PFSK-1 (cell line): ENCODE measurements around the gene RPS6KA2.

Source experiments
- FOXP2 ChIP-seq: optimal IDR thresholded peaks from 2 replicates; pipeline ENCODE3; 2011; ENCODE audit warnings: borderline replicate concordance, control low read depth, inconsistent platforms; ENCODE audit not compliant: insufficient read depth; ENCODE audit errors: extremely low read length, extremely low read depth
- POLR2AphosphoS5 ChIP-seq: IDR thresholded peaks from 2 replicates; pipeline ENCODE4 v1.6.1; 2012; ENCODE audit warnings: low read depth, mild to moderate bottlenecking, control low read depth, low read length, moderate library complexity
- SIN3A ChIP-seq: IDR thresholded peaks from 2 replicates; pipeline ENCODE4 v1.6.1; 2012; ENCODE audit warnings: mild to moderate bottlenecking, low read length, moderate library complexity, borderline replicate concordance; ENCODE audit not compliant: insufficient read depth
- TAF1 ChIP-seq: IDR thresholded peaks from 2 replicates; pipeline ENCODE4 v1.6.1; 2012; ENCODE audit warnings: low read length, control low read depth, borderline replicate concordance; ENCODE audit not compliant: insufficient read depth
- TF ChIP-seq, protein P1 (sequence below), 2 experiments: IDR thresholded peaks; 2 replicates each; pipeline versions ENCODE4 v1.6.1 to v1.8.0; 2011 to 2012; ENCODE audit warnings: low read depth in 2 of 2, low read length in 2 of 2, control low read depth in 1 of 2, inconsistent platforms in 1 of 2, mild to moderate bottlenecking in 1 of 2, moderate library complexity in 1 of 2; ENCODE audit not compliant: insufficient read depth in 1 of 2

Gene RPS6KA2

DNA sequence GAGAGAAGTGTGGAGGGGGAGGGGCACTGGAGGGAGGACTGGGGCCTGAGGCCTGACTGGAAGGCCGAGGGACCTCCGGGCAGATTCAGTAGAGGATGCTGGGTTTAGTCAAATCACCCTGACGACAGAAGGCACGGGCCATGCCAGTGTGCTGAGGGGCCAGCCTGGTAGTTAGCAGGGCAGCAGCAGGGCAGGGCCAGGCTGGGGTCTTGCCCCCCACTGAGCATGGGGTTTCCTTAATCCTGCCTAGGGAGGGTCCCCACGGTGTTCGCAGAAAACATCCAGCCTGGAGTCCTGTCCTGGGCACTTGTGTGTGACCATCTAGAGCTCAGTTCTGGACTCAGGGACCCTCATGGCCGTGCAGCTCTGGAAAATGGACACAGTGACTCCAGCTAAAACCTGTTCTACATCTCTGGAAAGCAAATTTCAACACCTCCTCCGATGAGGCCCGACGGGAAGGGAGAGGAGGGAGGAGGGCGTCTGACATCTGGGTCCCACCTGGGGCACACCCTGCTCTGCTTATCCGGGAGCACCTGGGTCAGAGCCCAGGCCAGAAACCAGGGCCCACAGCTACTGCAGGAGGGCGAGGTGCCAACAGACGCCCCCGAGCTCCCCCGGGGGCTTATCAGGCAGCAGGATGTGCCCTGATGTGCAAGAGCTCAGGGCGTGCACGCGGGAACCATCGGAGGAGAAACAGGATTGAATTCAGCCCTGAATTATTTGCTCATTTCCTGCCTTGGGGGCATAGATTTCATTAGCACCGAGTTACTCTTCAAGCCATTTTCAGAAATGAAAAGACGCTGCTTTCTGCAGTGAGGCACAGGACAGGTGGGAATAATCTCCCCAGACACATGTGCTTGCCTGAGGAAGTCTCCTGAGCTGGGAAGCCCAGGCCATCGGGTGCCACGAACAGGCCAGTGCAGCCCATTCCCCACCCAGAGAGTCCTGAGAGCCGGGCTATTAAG is 166.3 kb downstream of the RPS6KA2 start:
- TF ChIP-seq SIN3A: no peak
- TF ChIP-seq, protein P1, sequence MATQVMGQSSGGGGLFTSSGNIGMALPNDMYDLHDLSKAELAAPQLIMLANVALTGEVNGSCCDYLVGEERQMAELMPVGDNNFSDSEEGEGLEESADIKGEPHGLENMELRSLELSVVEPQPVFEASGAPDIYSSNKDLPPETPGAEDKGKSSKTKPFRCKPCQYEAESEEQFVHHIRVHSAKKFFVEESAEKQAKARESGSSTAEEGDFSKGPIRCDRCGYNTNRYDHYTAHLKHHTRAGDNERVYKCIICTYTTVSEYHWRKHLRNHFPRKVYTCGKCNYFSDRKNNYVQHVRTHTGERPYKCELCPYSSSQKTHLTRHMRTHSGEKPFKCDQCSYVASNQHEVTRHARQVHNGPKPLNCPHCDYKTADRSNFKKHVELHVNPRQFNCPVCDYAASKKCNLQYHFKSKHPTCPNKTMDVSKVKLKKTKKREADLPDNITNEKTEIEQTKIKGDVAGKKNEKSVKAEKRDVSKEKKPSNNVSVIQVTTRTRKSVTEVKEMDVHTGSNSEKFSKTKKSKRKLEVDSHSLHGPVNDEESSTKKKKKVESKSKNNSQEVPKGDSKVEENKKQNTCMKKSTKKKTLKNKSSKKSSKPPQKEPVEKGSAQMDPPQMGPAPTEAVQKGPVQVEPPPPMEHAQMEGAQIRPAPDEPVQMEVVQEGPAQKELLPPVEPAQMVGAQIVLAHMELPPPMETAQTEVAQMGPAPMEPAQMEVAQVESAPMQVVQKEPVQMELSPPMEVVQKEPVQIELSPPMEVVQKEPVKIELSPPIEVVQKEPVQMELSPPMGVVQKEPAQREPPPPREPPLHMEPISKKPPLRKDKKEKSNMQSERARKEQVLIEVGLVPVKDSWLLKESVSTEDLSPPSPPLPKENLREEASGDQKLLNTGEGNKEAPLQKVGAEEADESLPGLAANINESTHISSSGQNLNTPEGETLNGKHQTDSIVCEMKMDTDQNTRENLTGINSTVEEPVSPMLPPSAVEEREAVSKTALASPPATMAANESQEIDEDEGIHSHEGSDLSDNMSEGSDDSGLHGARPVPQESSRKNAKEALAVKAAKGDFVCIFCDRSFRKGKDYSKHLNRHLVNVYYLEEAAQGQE (IDR thresholded peaks at IDR 0.05; ENCODE audit: insufficient read depth in 1 of 2, low read depth in 2 of 2, low read length in 2 of 2): no peak
- 0 out of 2 replicates have a peak, but pooled peaks have one; percentile 19 for TF ChIP-seq TAF1
- peak; percentile 68 for TF ChIP-seq POLR2AphosphoS5
- no peak for TF ChIP-seq FOXP2

DNA sequence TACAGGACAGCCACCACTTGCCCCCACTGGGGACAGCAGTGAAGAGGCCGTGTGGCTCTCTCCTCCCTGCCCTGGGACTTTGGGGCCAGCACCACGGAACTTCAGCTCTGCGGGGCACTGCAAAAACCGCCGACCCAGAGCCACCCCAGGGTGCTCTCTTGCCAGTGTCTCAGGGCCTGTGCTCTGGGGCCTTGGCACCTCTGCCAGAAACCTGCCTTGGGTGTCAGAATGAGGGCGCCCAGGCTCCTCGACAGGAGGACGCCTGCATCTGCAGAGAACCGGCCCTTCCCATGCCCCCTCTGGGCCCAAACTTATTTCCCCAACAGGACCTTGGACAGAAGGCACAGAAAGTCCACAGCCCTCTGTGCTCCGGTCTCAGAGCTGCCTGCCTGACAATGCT is 167.1 kb downstream of the RPS6KA2 start:
- no peak for TF ChIP-seq POLR2AphosphoS5
- no peak for TF ChIP-seq SIN3A
- no peak for TF ChIP-seq FOXP2
- no peak for TF ChIP-seq TAF1
- TF ChIP-seq, protein P1 (IDR thresholded peaks at IDR 0.05; ENCODE audit: insufficient read depth in 1 of 2, low read depth in 2 of 2, low read length in 2 of 2): no peak

DNA sequence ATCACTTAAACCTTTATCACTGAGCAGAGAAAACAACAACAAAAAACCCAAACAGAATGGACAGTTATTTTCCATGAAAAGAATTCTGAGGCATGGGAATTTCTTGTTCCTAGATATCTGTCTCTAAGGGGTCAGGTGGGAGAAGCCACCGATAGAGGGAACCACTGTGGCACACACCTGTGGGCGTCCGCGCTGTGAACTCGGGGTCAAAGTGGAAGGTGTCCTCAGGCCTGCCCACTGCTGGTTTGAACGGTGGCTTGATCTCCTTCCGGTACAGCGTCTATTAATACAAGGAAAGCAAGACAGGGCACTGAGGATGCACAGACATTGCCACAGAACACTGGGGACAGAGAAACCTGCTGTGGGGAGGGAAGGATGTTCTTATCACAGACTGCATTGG is 167.8 kb downstream of the RPS6KA2 start:
- TF ChIP-seq FOXP2 (no peak), TAF1 (no peak), POLR2AphosphoS5 (no peak), SIN3A (no peak)
- TF ChIP-seq, protein P1 (IDR thresholded peaks at IDR 0.05; ENCODE audit: insufficient read depth in 1 of 2, low read depth in 2 of 2, low read length in 2 of 2): no peak

DNA sequence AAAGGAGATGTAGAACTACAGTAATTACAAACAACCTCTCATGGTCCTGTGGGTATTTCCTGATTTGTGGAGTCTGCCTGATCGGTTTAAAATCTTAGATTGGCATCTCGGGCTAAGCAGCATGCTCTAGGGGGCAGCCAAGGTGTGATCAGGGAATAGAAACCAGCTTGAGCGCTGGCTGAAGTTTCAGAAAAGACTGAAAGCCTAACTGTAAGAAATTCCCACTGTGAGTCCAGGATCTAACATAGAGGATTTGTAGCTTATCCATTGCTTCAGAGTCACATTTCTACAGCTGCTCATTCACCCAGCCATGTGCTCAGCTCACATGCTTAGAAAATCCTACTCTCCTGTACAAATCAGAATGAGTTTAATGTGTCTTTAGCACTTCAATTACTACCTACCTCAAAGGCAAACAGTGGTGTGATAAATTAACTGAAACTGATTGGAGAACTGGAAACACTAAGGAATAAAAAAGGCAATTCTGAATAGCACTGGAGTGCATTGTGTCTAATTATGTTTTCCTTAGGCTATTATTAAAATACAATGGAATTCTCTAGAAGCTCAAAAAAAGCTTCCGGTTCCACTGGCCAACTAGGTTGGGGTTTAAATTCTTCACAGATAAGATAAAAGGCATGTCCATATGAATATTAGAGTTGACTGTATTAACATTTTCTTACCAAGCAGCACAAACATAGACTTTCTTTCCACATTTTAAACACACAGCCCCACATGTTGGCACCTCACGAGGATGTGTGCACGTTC is 170.5 kb downstream of the RPS6KA2 start:
- TF ChIP-seq POLR2AphosphoS5 (no peak), FOXP2 (no peak), TAF1 (no peak), SIN3A (no peak)
- TF ChIP-seq, protein P1 (IDR thresholded peaks at IDR 0.05; ENCODE audit: insufficient read depth in 1 of 2, low read depth in 2 of 2, low read length in 2 of 2): no peak
